ENCODE data around the gene WDR86. TPM values are rescaled to one million over a fixed set of nuclear protein-coding genes. Genes with fewer than 3 reads are reported as not detected.

The WDR86 gene
- total RNA-seq, 1 experiment from 2014 or later: 8.1 TPM

DNA sequence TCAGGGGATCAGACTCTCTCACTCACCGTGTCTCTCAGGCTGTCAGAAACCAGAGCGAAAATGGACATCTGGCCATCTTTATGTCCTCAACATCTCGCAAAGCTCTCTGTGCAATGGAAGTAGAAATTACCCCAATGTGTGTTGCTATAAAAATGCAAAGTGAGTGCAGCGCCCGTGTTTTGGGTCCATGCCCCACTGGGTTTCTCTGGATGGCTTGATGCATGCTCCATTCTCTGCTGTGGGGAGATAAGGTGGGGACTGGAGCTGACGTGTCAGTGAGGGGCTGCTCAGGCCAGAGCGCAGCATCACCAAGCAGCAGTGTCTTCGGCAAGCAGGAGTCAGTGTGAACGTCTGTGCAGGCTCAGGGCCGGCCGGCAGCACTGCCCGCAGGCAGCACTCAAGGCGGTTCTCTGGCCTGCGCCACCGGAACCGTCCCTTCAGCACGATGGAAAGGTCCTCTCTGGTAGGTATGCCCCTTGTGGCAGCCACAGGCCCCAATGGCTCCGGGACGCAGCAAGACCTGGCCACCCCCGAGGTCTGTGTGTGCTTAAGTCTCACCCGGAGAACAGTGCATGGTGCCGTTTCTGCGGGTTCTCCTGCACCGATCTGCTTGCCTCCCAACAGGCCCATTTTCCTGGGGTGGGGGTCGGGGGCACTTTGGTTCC lies 30.2 kb downstream of the WDR86 start:
- H3K27ac Mint-ChIP-seq: peak overlapping the region in 1 of 3 experiments; percentile 29; a peak in 1 of 7 replicates
- H2BK12ac ChIP-seq (ENCODE audit: insufficient read length, low read depth, low read length): no peak overlapping the region

More for the DNA sequence above, 30.2 kb downstream of the WDR86 start:
- H3K36me3 Mint-ChIP-seq (ENCODE audit: insufficient read depth in 1 of 3, low read depth in 3 of 3): peaks cover 6 to 34% (median 32%) of the 10 kb centered on the region in 3 experiments
- Histone ChIP-seq H3K14ac (ENCODE audit: insufficient read depth, low read length) (no peak overlapping the region), H4K5ac (ENCODE audit: insufficient read length, low read depth, low read length) (no peak overlapping the region), H2BK5ac (ENCODE audit: insufficient read length, low read length) (no peak overlapping the region), H2AFZ (ENCODE audit: low read length) (no peak overlapping the region), H2BK120ac (ENCODE audit: low read depth, low read length, poor library complexity, severe bottlenecking) (no peak overlapping the region), H2BK20ac (ENCODE audit: low read depth, low read length, poor library complexity, severe bottlenecking) (no peak overlapping the region), H3K4me2 (ENCODE audit: insufficient read depth, insufficient read length, low read length) (no peak overlapping the region), H3K23ac (ENCODE audit: insufficient read length, low read depth, low read length) (no peak overlapping the region), H3K27me3 (ENCODE audit: insufficient read depth, low read length) (peaks cover 8% of the 10 kb centered on the region; the same call in 1 of the 2 replicates), H3K23me2 (ENCODE audit: insufficient read length, low read depth, low read length, poor library complexity, severe bottlenecking) (peaks cover 15% of the 10 kb centered on the region), H4K91ac (ENCODE audit: insufficient read length, low read depth, low read length) (no peak overlapping the region), H2BK15ac (ENCODE audit: low read depth, low read length) (no peak overlapping the region), H3K4ac (ENCODE audit: low read depth, low read length) (no peak overlapping the region), H4K8ac (replicated peaks; ENCODE audit: insufficient read length, low read depth, low read length) (no peak overlapping the region), H3K9me3 (ENCODE audit: control insufficient read depth, low read depth, low read length) (no peaks in the 10 kb centered on the region), H3K9ac (ENCODE audit: extremely low read depth, insufficient read length, low read length) (no peak overlapping the region), H4K20me1 (ENCODE audit: control insufficient read depth, insufficient read depth, insufficient read length) (peaks cover 4% of the 10 kb centered on the region), H3K18ac (ENCODE audit: insufficient read length, low read depth, low read length) (no peak overlapping the region), H3K79me2 (ENCODE audit: insufficient read depth, low read length) (no peaks in the 10 kb centered on the region), H3K79me1 (ENCODE audit: insufficient read depth, low read depth, low read length, poor library complexity, severe bottlenecking) (no peaks in the 10 kb centered on the region), H3K56ac (ENCODE audit: insufficient read length, low read depth, low read length) (no peak overlapping the region), H3T11ph (ENCODE audit: low read length) (no peak overlapping the region), H3K4me1 (ENCODE audit: insufficient read depth, low read length) (no peaks in the 10 kb centered on the region), H2AK5ac (ENCODE audit: insufficient read length, low read length) (no peak overlapping the region), H3K27ac (ENCODE audit: insufficient read length, low read depth, low read length) (no peak overlapping the region)
- H3K4me3 Mint-ChIP-seq: no peak overlapping the region
- peak; percentile 65 for DNase-seq
- TF ChIP-seq, protein P1, sequence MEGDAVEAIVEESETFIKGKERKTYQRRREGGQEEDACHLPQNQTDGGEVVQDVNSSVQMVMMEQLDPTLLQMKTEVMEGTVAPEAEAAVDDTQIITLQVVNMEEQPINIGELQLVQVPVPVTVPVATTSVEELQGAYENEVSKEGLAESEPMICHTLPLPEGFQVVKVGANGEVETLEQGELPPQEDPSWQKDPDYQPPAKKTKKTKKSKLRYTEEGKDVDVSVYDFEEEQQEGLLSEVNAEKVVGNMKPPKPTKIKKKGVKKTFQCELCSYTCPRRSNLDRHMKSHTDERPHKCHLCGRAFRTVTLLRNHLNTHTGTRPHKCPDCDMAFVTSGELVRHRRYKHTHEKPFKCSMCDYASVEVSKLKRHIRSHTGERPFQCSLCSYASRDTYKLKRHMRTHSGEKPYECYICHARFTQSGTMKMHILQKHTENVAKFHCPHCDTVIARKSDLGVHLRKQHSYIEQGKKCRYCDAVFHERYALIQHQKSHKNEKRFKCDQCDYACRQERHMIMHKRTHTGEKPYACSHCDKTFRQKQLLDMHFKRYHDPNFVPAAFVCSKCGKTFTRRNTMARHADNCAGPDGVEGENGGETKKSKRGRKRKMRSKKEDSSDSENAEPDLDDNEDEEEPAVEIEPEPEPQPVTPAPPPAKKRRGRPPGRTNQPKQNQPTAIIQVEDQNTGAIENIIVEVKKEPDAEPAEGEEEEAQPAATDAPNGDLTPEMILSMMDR (conservative IDR thresholded peaks at IDR 0.05): peak; percentile 27; the same call in 2 of the 3 replicates
- peaks cover 31% of the 10 kb centered on the region for H3K27me3 Mint-ChIP-seq (ENCODE audit: low read depth)
- peaks cover 17 to 18% of the 10 kb centered on the region in 2 experiments for H3K4me1 Mint-ChIP-seq
- WGBS (ENCODE audit: extremely low coverage, insufficient read length, low lambda C conversion rate): no CpG with 5 or more reads among the region's 25 CpGs
- H3K9me3 Mint-ChIP-seq: no peaks in the 10 kb centered on the region
